GM12878 (cell line): Measurements from ENCODE around the gene RNF13. TPM values are rescaled to one million over a fixed set of nuclear protein-coding genes. Genes with fewer than 3 reads are reported as not detected.

Experiments
- ATAC-seq: fragments of 200-7000 bp; cut with Tn5 transposase; 3 replicates; pipeline ENCODE4 v1.9.1; 2020; ENCODE audit warnings: mild to moderate bottlenecking, moderate library complexity
- BruUV-seq: library from RNA; stranded (reverse); fragments of 400-500 nt; replicated peaks from 2 replicates; lab custom pipeline; 2021; lab: Mats Ljungman, UMichigan
- CTCF ChIA-PET: fragments of 300-600 bp; sonication (Branson Sonifier 250); formaldehyde crosslinking; extraction: SDS; loops from one replicate; lab custom pipeline; 2021; ENCODE audit warnings: inconsistent platforms; lab: Yijun Ruan, JAX
- POLR2A ChIA-PET: fragments of 350-600 bp; formaldehyde crosslinking; extraction: SDS; loops from one replicate; lab custom pipeline; 2021; ENCODE audit warnings: inconsistent platforms; lab: Charles Lee
- RAD21 ChIA-PET: fragments of 300-600 bp; sonication (Branson Sonifier 250); formaldehyde crosslinking; loops from one replicate; lab custom pipeline; 2023; ENCODE audit warnings: antibody characterized with exemption; ENCODE audit not compliant: unreplicated experiment; lab: Charles Lee
- SMC1A ChIA-PET: fragments of 300-600 bp; sonication (Branson Sonifier 250); formaldehyde crosslinking; loops from one replicate; lab custom pipeline; 2023; ENCODE audit not compliant: unreplicated experiment, uncharacterized antibody; lab: Charles Lee
- DNase-seq: peaks from one replicate; pipeline ENCODE4 v3.0.0-alpha.2; 2011; ENCODE audit warnings: low read depth, low spot score
- FAIRE-seq: peaks from 3 replicates; lab custom pipeline; 2011; peaks lifted over from hg19 to GRCh38; lab: Jason Lieb, UNC
- H2AFZ ChIP-seq: 2 replicates; pipeline ENCODE4 v1.6.0; 2011; ENCODE audit warnings: low read depth, low read length, control low read depth; ENCODE audit not compliant: control insufficient read depth
- H3K27ac ChIP-seq: 2 replicates; pipeline ENCODE4 v1.5.1; 2011; ENCODE audit warnings: control low read depth; ENCODE audit not compliant: control insufficient read depth, insufficient read depth
- H3K27me3 ChIP-seq, 2 experiments: replicated peaks in 1 of 2; 2 replicates each; pipeline versions ENCODE4 v1.6.0 to v1.6.1; 2011; ENCODE audit warnings: low read length in 1 of 2; ENCODE audit not compliant: control insufficient read depth in 2 of 2, insufficient read depth in 2 of 2
- H3K36me3 ChIP-seq, 2 experiments: 2 replicates each; pipeline ENCODE4 v1.5.1; 2011; ENCODE audit warnings: low read length in 1 of 2; ENCODE audit not compliant: control insufficient read depth in 2 of 2, insufficient read depth in 2 of 2
- H3K4me1 ChIP-seq: 2 replicates; pipeline ENCODE4 v1.6.1; 2011; ENCODE audit warnings: mild to moderate bottlenecking, low read length, moderate library complexity, mixed read lengths; ENCODE audit not compliant: control insufficient read depth, insufficient read depth
- H3K4me2 ChIP-seq: 2 replicates; pipeline ENCODE4 v1.6.0; 2011; ENCODE audit warnings: control low read depth; ENCODE audit not compliant: control insufficient read depth, insufficient read depth
- H3K4me3 ChIP-seq: fragments of 200-600 bp; sonication (generic); 2 replicates; pipeline ENCODE4 v1.5.1; 2016
- H3K79me2 ChIP-seq: 2 replicates; pipeline ENCODE4 v1.6.0; 2011; ENCODE audit warnings: low read length; ENCODE audit not compliant: control insufficient read depth, insufficient read depth
- H3K9ac ChIP-seq: 2 replicates; pipeline ENCODE4 v1.8.0; 2011; ENCODE audit warnings: low read length, control low read depth, mixed read lengths; ENCODE audit not compliant: control insufficient read depth, insufficient read depth
- H3K9me3 ChIP-seq: replicated peaks from 3 replicates; pipeline ENCODE4 v1.5.1; 2011; ENCODE audit warnings: mild to moderate bottlenecking, low read length; ENCODE audit not compliant: control insufficient read depth, insufficient read depth
- H4K20me1 ChIP-seq: 2 replicates; pipeline ENCODE4 v1.6.0; 2011; ENCODE audit not compliant: control insufficient read depth, insufficient read depth
- BHLHE40 ChIP-seq, 2 experiments: fragments of 450-650 bp in 1 of 2; IDR thresholded peaks; 2 replicates each; pipeline ENCODE4 v1.6.1; 2011 to 2017; ENCODE audit warnings: low read depth in 2 of 2, borderline replicate concordance in 1 of 2, improper control_type of control experiment in 1 of 2, low read length in 1 of 2, mild to moderate bottlenecking in 1 of 2
- GATAD2B ChIP-seq: fragments of 450-650 bp; conservative IDR thresholded peaks from 2 replicates; pipeline ENCODE4 v1.6.1; 2017; ENCODE audit warnings: low read depth, mild to moderate bottlenecking, moderate library complexity
- IRF4 ChIP-seq: IDR thresholded peaks from 2 replicates; pipeline ENCODE4 v1.6.1; 2011; ENCODE audit warnings: low read depth, low read length
- KLF5 ChIP-seq: fragments of 450-650 bp; IDR thresholded peaks from 2 replicates; pipeline ENCODE4 v1.6.1; 2014; ENCODE audit warnings: mild to moderate bottlenecking; ENCODE audit not compliant: partially characterized antibody
- LARP7 ChIP-seq: fragments of 450-650 bp; IDR thresholded peaks from 2 replicates; pipeline ENCODE4 v1.6.1; 2017; ENCODE audit warnings: mild to moderate bottlenecking
- NKRF ChIP-seq: fragments of 450-650 bp; conservative IDR thresholded peaks from 2 replicates; pipeline ENCODE4 v1.6.1; 2017; ENCODE audit warnings: mild to moderate bottlenecking, moderate library complexity
- PBX3 ChIP-seq: IDR thresholded peaks from 2 replicates; pipeline ENCODE4 v1.6.1; 2011; ENCODE audit warnings: mild to moderate bottlenecking, low read depth, low read length, moderate library complexity; ENCODE audit not compliant: insufficient replicate concordance
- WGBS: methylation state at CpG from one replicate; pipeline ENCODE4 v1.1.6; 2016; ENCODE audit warnings: low lambda C conversion rate; ENCODE audit not compliant: insufficient replicate concordance, insufficient coverage; ENCODE audit errors: missing lambda C conversion rate; 5-methylcytosine and 5-hydroxymethylcytosine counted together
- in situ Hi-C: fragments of 300-500 bp; cut with MboI; formaldehyde crosslinking; loops from 9 replicates; pipeline ENCODE4 v1.14.3; 2018; ENCODE audit warnings: mixed read lengths
- intact Hi-C: fragments of 100-400 bp; cut with micrococcal nuclease; formaldehyde crosslinking; loops from one replicate; pipeline ENCODE4 v1.14.2; 2022; ENCODE audit not compliant: unreplicated experiment
- polyA plus RNA-seq, 11 experiments: library from polyadenylated mRNA; depleted of rRNA in 4 of 11; unstranded in 6 of 11; stranded (reverse) in 5 of 11; fragments of >200 nt; fragmentation: Nextera tagmentation in 4 of 11; fragmentation: Illumina TruSeq in 1 of 11; extraction: Ambion mirVana in 4 of 11; extraction: Trizol in 1 of 11; gene quantifications; 1 replicate in 1 of 11; 2 replicates in 10 of 11; pipeline versions ENCODE4 v1.2.1 to v1.2.3, GENCODE V29; 2011 to 2016; ENCODE audit warnings: inconsistent platforms in 2 of 11, missing spikeins in 2 of 11, low read depth in 1 of 11
- total RNA-seq, 4 experiments: library from RNA; depleted of rRNA in 3 of 4; stranded (reverse); fragments of >200 nt in 3 of 4; fragmentation: Illumina TruSeq in 1 of 4; extraction: Trizol in 1 of 4; gene quantifications; 2 replicates each; pipeline versions ENCODE4 v1.2.1 to v1.2.3, GENCODE V29; 2013 to 2021
- TF ChIP-seq, protein P1 (sequence below): fragments of 450-650 bp; IDR thresholded peaks from 2 replicates; pipeline ENCODE4 v1.6.1; 2017; ENCODE audit warnings: mild to moderate bottlenecking

RNF13 gene
- total and polyA plus RNA-seq, 10 of the 15 experiments (the other 5 are each of a cell fraction or from before 2014, with no cell fraction given) = 18.9 to 73.4 (median 36.7) TPM

DNA sequence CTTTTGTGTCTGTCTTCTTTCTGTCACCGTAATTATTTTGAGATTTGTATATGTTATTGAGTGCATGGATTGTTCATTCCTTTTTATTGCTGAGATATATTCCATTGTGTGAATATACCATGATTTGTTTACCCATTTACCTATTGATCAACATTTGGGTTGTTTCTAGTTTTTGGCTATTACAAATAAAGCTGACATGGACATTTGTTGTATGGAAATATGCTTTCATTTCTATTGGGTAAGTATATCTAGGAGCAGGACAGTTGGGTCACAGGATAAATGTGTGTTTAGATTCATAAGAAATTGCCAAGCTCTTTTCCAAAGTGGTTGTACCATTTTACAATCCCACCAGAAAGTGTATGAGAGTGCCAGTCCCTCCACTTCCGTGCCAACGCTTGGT, 106.5 kb downstream of the RNF13 start:
- no TSS peak for BruUV-seq
- no peak for FAIRE-seq
- no peak overlapping the region for H3K27ac ChIP-seq
- H3K9ac ChIP-seq = no peak overlapping the region
- 100% methylated on average over 3 of the region's 3 CpGs for WGBS
- no peak overlapping the region for H2AFZ ChIP-seq
- no peak for DNase-seq
- H3K36me3 ChIP-seq = no peaks in the 10 kb centered on the region; a peak in 1 of 4 replicates
- intact Hi-C loops = no loop called here
- H3K9me3 ChIP-seq = no peaks in the 10 kb centered on the region
- ChIA-PET RAD21 (no interaction called here), CTCF (interaction anchor here (1.2 kb wide), 1 partner anchor 34 kb away, joined by 3 read pairs; no protein-coding TSS in a partner anchor), SMC1A (interaction anchor here (0.6 to 1.6 kb wide), 2 partner anchors 17 to 305 kb away, joined by 3 to 7 read pairs; no protein-coding TSS in a partner anchor), POLR2A (no interaction called here)
- H3K4me2 ChIP-seq = no peak overlapping the region
- in situ Hi-C loops = no loop called here
- H3K79me2 ChIP-seq = no peaks in the 10 kb centered on the region
- TF ChIP-seq LARP7 = no peak
- TF ChIP-seq NKRF = no peak
- TF ChIP-seq BHLHE40 (IDR thresholded peaks at IDR 0.05; ENCODE audit: borderline replicate concordance in 1 of 2, low read depth in 2 of 2, low read length in 1 of 2) = no peak
- H3K27me3 ChIP-seq = no peaks in the 10 kb centered on the region
- H3K4me3 ChIP-seq = no peak overlapping the region
- H4K20me1 ChIP-seq = no peaks in the 10 kb centered on the region
- no peak for ATAC-seq
- H3K4me1 ChIP-seq = no peaks in the 10 kb centered on the region

GRCh38 chr3:149920119-149920518, 107.1 kb downstream of the RNF13 start:
- ATAC-seq (no peak), FAIRE-seq (no peak), DNase-seq (no peak)
- Histone ChIP-seq H3K9me3 (no peaks in the 10 kb centered on the region), H2AFZ (no peak overlapping the region), H3K27ac (no peak overlapping the region), H3K4me2 (no peak overlapping the region), H3K27me3 (no peaks in the 10 kb centered on the region), H3K9ac (no peak overlapping the region), H3K4me1 (no peaks in the 10 kb centered on the region), H4K20me1 (no peaks in the 10 kb centered on the region), H3K79me2 (no peaks in the 10 kb centered on the region), H3K4me3 (no peak overlapping the region), H3K36me3 (no peaks in the 10 kb centered on the region; a peak in 1 of 4 replicates)
- intact Hi-C loops (no loop called here), in situ Hi-C loops (no loop called here)
- no peak for TF ChIP-seq PBX3
- TF ChIP-seq GATAD2B = no peak
- TF ChIP-seq IRF4 = no peak
- TF ChIP-seq KLF5 = no peak
- TF ChIP-seq, protein P1, sequence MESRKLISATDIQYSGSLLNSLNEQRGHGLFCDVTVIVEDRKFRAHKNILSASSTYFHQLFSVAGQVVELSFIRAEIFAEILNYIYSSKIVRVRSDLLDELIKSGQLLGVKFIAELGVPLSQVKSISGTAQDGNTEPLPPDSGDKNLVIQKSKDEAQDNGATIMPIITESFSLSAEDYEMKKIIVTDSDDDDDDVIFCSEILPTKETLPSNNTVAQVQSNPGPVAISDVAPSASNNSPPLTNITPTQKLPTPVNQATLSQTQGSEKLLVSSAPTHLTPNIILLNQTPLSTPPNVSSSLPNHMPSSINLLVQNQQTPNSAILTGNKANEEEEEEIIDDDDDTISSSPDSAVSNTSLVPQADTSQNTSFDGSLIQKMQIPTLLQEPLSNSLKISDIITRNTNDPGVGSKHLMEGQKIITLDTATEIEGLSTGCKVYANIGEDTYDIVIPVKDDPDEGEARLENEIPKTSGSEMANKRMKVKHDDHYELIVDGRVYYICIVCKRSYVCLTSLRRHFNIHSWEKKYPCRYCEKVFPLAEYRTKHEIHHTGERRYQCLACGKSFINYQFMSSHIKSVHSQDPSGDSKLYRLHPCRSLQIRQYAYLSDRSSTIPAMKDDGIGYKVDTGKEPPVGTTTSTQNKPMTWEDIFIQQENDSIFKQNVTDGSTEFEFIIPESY = no peak
- RAD21 ChIA-PET = no interaction called here
- SMC1A ChIA-PET = interaction anchor here (0.6 kb wide), 1 partner anchor 306 kb away, joined by 3 read pairs; no protein-coding TSS in a partner anchor
- no TSS peak for BruUV-seq
- CTCF ChIA-PET = interaction anchor here (1.2 kb wide), 1 partner anchor 34 kb away, joined by 3 read pairs; no protein-coding TSS in a partner anchor
- POLR2A ChIA-PET = interaction anchor here (0.6 kb wide), 1 partner anchor 295 kb away, joined by 6 read pairs; no protein-coding TSS in a partner anchor
- WGBS = 98% methylated on average over 3 of the region's 3 CpGs
